ENCODE data around the gene MAEA. TPM values are rescaled to one million over a fixed set of nuclear protein-coding genes. Genes with fewer than 3 reads are reported as not detected.

MAEA gene
- total RNA-seq, 2 donors from 2014 or later = 38.4 to 48.4 TPM

DNA sequence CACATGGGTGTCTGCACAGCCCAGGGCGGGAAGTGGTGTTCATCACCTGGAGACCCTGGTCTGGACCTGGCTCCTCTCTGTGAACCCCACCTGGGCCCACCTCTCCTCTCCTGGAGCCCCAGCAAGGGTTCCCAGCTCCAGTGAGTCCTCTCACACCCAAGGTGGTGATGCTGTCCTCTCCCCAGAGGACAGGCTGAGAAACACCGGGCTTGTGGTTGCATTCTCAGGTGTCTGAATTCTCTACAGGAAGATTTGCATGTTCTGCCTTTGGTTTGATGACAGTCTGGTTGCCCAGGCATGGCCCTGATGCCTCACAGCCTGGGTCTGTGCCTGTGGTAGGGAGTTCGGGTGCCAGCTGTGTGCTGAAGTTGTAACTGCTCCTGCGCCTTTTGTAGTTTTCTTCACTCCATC is 3.8 kb downstream of the MAEA start:
- DNase-seq (no peak), ATAC-seq (replicated peaks in 1 of 2) (no peak)
- Mint-ChIP-seq H3K9me3 (no peaks in the 10 kb centered on the region), H3K36me3 (ENCODE audit: insufficient read depth in 2 of 2) (peaks cover 3 to 15% of the 10 kb centered on the region in 2 donors), H3K4me3 (no peak overlapping the region), H3K27me3 (ENCODE audit: low read depth) (no peaks in the 10 kb centered on the region), H3K27ac (peak overlapping the region; percentile 59), H3K4me1 (ENCODE audit: low read depth) (peaks cover 51% of the 10 kb centered on the region)

DNA sequence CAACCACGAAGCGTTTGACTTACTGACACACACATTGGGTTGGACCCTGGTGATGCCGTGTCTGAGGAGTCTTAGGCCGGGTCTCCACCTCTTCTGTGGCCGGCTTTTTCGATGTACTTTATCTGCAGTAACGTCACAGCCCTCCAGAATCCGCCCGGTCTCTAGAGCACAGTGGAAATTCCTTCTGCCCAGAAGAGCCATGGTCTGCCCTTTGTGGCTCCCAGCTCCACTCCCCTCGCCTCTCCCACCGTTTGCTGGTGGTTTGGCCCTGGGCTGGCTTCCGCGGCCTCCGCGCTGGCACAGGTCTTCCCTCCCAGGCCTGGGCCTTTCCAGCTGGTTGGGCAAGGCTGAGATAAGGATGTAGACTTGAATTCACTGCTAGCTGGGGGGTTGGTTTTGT is 4.3 kb downstream of the MAEA start:
- peak overlapping the region; percentile 59 for H3K27ac Mint-ChIP-seq
- ATAC-seq (replicated peaks in 1 of 2) (no peak), DNase-seq (no peak)
- no peaks in the 10 kb centered on the region for H3K9me3 Mint-ChIP-seq
- no peaks in the 10 kb centered on the region for H3K27me3 Mint-ChIP-seq (ENCODE audit: low read depth)
- H3K4me1 Mint-ChIP-seq (ENCODE audit: low read depth) = peaks cover 48% of the 10 kb centered on the region
- no peak overlapping the region for H3K4me3 Mint-ChIP-seq
- peaks cover 3 to 16% of the 10 kb centered on the region in 2 donors for H3K36me3 Mint-ChIP-seq (ENCODE audit: insufficient read depth in 2 of 2)

DNA sequence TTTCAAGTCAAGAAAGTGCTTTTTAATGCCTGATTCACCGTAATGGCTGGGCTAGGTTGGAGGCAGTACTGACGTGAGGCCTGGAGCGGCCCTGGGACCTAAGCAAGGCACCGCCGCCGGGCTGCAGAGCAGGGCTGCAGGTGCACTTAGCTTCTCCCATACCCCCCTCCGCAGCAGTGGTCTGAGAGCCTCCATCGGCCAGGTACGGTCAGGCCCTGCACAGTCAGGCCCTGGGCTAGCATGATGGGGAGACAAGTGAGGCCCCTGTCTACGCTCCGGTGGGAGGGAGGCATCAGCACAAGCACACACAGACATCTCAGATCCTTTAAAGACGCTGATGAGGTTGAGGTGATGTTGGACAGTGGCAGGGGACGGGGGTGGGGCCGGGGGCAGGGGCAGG is 4.7 kb downstream of the MAEA start:
- no peak overlapping the region for H3K27ac Mint-ChIP-seq
- H3K36me3 Mint-ChIP-seq (ENCODE audit: insufficient read depth in 2 of 2) = peaks cover 3 to 20% of the 10 kb centered on the region in 2 donors
- ATAC-seq (replicated peaks in 1 of 2) = no peak
- H3K9me3 Mint-ChIP-seq = no peaks in the 10 kb centered on the region
- peaks cover 51% of the 10 kb centered on the region for H3K4me1 Mint-ChIP-seq (ENCODE audit: low read depth)
- no peak overlapping the region for H3K4me3 Mint-ChIP-seq
- DNase-seq = no peak
- no peaks in the 10 kb centered on the region for H3K27me3 Mint-ChIP-seq (ENCODE audit: low read depth)

DNA sequence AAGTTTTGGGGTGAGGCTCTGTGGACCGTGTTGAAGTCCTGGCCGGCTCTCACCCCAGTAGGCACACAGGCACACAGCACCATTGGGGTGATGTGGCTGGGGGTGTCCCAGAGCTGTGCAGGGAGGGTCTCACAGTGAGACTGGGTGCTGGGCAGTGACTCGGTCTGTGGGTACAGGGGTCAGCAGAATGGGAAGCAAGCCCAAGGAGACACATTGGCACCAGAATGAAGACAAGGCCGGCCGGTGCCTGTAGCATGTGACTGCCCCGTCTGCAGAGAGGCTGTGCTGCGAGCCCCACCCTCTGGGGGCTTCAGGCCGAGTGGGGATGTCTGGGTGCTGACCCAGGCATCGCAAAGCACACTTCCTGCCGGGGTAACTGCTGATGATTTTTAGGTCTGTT is 5.2 kb downstream of the MAEA start:
- peaks cover 55% of the 10 kb centered on the region for H3K4me1 Mint-ChIP-seq (ENCODE audit: low read depth)
- DNase-seq (no peak), ATAC-seq (replicated peaks in 1 of 2) (no peak)
- H3K4me3 Mint-ChIP-seq = no peak overlapping the region
- H3K27me3 Mint-ChIP-seq (ENCODE audit: low read depth) = no peaks in the 10 kb centered on the region
- peaks cover 4 to 24% of the 10 kb centered on the region in 2 donors for H3K36me3 Mint-ChIP-seq (ENCODE audit: insufficient read depth in 2 of 2)
- no peak overlapping the region for H3K27ac Mint-ChIP-seq
- H3K9me3 Mint-ChIP-seq = no peaks in the 10 kb centered on the region

DNA sequence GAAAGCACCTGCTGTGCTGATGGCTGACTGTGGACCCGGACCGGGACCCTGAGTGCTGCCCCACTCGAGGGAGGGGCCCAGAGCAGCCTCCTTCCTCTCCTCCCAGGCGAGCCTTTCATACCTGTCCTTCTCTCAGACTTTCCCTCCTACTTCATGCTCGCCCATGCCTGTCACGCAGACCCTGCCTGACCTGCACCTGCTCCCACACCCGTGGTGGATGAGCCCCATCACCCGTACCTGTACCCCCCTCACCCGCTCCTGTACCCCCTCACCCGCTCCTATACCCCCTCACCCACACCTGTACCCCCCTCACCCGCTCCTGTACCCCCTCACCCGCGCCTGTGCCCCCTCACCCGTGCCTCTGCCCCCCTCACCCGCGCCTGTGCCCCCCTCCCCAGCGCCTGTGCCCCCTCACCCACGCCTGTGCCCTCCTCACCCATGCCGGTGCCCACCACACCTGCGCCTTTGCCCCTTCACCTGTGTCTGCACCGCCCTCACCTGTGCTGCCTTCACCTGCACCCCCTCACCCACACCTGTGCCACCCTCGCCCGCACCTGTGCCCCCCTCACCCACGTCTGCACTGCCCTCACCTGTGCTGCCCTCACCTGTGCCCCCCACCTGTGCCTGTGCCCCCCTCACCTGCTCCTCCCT is 5.8 kb downstream of the MAEA start:
- DNase-seq = no peak
- Mint-ChIP-seq H3K4me1 (ENCODE audit: low read depth) (peaks cover 57% of the 10 kb centered on the region), H3K36me3 (ENCODE audit: insufficient read depth in 2 of 2) (peaks cover 3 to 22% of the 10 kb centered on the region in 2 donors), H3K27me3 (ENCODE audit: low read depth) (no peaks in the 10 kb centered on the region), H3K4me3 (no peak overlapping the region), H3K9me3 (no peaks in the 10 kb centered on the region), H3K27ac (no peak overlapping the region)
- no peak for ATAC-seq (replicated peaks in 1 of 2)

DNA sequence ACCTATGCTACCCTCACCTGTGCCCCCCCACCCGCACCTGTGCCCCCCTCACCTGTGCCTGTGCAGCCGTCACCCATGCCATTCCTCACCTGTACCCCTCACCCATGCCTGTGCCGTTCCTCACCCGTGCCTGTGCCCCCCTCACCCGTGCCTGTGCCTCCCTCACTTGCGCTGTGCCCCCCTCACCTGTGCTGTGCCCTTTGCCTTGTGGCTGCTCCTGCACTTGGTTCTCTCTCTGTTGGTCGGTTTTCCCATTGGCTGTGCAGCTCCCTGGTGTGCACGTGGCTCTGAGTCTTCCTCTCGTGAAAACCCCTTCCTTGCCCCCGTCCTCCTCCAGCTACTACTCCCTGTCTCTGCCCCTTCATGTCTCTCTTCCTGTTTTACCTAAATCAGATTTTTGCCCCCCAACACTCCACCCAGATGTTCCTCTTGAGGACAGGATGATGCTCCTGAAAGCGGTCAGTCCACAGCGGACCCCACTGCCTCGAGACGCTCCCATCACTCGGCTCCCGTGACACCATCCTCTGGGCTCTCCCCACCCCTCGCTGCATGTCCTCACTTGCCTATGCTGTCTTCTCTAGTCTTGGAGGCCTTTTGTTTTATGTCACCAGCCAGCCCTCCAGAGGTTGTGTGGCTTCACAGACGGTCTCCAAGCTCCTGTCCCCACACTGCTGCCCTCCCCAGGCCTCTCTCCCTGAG is 6.8 kb downstream of the MAEA start:
- no peak for DNase-seq
- no peak overlapping the region for H3K27ac Mint-ChIP-seq
- H3K36me3 Mint-ChIP-seq (ENCODE audit: insufficient read depth in 2 of 2) = peaks cover 2 to 20% of the 10 kb centered on the region in 2 donors
- no peaks in the 10 kb centered on the region for H3K27me3 Mint-ChIP-seq (ENCODE audit: low read depth)
- ATAC-seq (replicated peaks in 1 of 2) = no peak
- no peak overlapping the region for H3K4me3 Mint-ChIP-seq
- H3K9me3 Mint-ChIP-seq = no peaks in the 10 kb centered on the region
- peaks cover 57% of the 10 kb centered on the region for H3K4me1 Mint-ChIP-seq (ENCODE audit: low read depth)

DNA sequence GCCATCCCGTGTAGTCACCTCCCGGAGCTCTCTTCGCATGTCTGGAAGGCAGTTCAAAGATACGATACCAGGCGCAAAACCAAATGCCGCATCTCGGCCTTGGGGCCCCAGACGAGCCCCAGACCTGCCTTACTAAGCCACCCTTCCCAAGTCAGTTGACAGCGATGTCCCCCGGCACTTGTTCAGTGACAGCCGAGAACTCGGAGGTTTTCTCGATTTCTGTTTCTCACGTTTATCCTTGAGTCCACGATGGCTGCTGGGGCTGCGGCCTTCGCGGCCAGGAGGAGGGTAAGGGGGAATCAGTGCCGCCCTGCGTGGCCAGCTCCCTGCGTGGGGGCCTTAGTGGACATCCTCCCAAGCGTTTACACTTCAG is 7.3 kb downstream of the MAEA start:
- H3K36me3 Mint-ChIP-seq (ENCODE audit: insufficient read depth in 2 of 2) = peaks cover 2 to 18% of the 10 kb centered on the region in 2 donors
- no peak for ATAC-seq (replicated peaks in 1 of 2)
- no peak for DNase-seq
- H3K9me3 Mint-ChIP-seq = no peaks in the 10 kb centered on the region
- no peak overlapping the region for H3K4me3 Mint-ChIP-seq
- H3K27ac Mint-ChIP-seq = no peak overlapping the region
- H3K4me1 Mint-ChIP-seq (ENCODE audit: low read depth) = peaks cover 56% of the 10 kb centered on the region
- H3K27me3 Mint-ChIP-seq (ENCODE audit: low read depth) = no peaks in the 10 kb centered on the region

DNA sequence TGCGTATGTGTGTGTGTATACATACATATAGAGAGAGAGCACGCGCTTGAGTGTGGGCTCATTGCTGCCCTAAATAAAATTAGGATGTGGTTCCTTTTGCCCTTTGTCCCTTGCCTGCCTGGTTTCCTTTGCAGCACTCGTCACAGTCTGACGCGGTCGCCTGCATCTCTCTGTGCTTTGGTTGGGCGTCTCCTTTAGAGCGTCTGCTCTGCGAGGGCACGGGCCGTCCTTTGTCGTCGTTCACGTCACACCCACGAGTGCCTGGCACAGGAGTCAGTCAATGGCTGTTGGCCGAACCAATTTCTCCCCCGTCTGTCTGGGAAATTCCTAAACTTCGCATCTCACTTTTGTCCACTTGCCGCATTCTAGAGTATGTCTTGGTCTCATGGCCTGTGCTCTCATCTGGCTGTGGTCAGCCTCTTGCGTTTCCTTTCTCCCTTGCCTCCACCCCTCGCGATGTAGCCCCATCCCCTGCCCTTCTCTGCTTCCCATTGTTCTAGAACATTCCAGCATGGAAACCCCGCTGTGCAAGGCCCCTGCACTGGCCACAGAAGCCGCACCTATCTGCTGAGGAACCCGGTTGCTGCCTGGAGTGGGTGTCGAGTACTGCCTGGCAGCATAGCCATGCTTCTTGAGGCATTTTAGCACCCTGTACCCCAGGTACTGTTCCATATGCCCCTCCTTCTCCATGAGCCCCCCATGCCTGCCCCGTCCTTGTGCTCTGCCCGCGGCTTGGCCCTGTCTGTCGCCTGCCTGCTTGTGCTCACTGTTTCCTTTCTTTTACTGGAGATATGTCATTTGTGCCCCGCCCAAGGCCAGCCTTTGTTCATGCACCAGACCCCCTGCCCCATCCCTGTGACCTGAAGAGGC is 8.0 kb downstream of the MAEA start:
- no peaks in the 10 kb centered on the region for H3K27me3 Mint-ChIP-seq (ENCODE audit: low read depth)
- no peak for DNase-seq
- no peak overlapping the region for H3K27ac Mint-ChIP-seq
- H3K4me3 Mint-ChIP-seq = no peak overlapping the region
- H3K9me3 Mint-ChIP-seq = no peaks in the 10 kb centered on the region
- peaks cover 2 to 18% of the 10 kb centered on the region in 2 donors for H3K36me3 Mint-ChIP-seq (ENCODE audit: insufficient read depth in 2 of 2)
- H3K4me1 Mint-ChIP-seq (ENCODE audit: low read depth) = peaks cover 49% of the 10 kb centered on the region
- ATAC-seq (replicated peaks in 1 of 2) = no peak

DNA sequence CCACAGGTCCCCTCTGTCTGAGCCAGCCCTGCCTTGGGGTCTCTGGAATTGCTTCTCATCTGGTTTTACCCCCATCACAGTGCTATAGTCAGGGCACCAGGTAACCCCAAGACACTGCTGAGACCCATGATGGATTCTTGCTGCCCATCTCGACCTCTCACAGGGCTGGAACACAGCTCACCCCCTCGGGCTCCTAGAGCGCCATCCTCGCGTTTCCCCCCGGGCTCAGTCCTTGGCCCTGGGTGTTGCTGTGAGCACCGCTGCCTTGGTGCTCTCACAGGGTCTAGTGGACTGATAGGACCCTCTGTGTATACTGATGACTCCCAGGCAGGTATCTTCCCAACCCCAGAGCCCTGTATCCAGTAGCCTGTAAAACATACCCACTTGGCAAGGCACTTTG is 8.8 kb downstream of the MAEA start:
- ATAC-seq (replicated peaks in 1 of 2) (no peak), DNase-seq (no peak)
- Mint-ChIP-seq H3K4me3 (no peak overlapping the region), H3K27ac (peak overlapping the region; percentile 85), H3K9me3 (no peaks in the 10 kb centered on the region), H3K27me3 (ENCODE audit: low read depth) (no peaks in the 10 kb centered on the region), H3K4me1 (ENCODE audit: low read depth) (peaks cover 48% of the 10 kb centered on the region), H3K36me3 (ENCODE audit: insufficient read depth in 2 of 2) (peaks cover 2 to 18% of the 10 kb centered on the region in 2 donors)

DNA sequence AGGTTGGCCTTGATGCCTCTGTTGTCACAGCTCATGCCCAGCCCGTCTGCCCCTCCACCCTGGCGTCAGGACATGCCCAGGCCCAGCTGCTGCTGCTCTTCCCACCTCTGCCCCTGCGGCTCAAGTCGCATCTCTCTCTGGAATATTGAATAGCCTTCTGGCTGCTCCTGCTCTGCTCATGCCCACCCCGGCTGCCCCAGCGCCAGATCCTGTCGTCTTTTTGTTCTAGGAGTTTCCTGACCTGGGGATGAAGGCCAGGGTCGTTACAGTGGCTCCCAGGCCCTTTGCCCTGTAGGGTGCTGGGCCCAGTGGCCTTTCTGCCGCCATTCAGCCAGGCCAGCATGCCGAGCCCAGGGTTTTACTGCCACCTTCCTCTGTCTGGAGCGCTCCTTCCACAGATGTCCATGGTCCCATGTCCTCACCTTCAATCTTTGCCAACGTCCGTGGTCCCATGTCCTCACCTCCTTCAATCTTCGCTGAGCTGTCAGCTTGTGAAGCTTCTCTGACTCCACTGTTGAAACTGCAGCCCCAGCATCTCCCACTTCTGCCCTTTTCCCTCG is 9.7 kb downstream of the MAEA start:
- no peaks in the 10 kb centered on the region for H3K9me3 Mint-ChIP-seq
- no peak for DNase-seq
- peak overlapping the region; percentile 25 for H3K27ac Mint-ChIP-seq
- no peaks in the 10 kb centered on the region for H3K27me3 Mint-ChIP-seq (ENCODE audit: low read depth)
- peaks cover 2 to 18% of the 10 kb centered on the region in 2 donors for H3K36me3 Mint-ChIP-seq (ENCODE audit: insufficient read depth in 2 of 2)
- H3K4me3 Mint-ChIP-seq = no peak overlapping the region
- ATAC-seq (replicated peaks in 1 of 2) = no peak
- peaks cover 44% of the 10 kb centered on the region for H3K4me1 Mint-ChIP-seq (ENCODE audit: low read depth)

DNA sequence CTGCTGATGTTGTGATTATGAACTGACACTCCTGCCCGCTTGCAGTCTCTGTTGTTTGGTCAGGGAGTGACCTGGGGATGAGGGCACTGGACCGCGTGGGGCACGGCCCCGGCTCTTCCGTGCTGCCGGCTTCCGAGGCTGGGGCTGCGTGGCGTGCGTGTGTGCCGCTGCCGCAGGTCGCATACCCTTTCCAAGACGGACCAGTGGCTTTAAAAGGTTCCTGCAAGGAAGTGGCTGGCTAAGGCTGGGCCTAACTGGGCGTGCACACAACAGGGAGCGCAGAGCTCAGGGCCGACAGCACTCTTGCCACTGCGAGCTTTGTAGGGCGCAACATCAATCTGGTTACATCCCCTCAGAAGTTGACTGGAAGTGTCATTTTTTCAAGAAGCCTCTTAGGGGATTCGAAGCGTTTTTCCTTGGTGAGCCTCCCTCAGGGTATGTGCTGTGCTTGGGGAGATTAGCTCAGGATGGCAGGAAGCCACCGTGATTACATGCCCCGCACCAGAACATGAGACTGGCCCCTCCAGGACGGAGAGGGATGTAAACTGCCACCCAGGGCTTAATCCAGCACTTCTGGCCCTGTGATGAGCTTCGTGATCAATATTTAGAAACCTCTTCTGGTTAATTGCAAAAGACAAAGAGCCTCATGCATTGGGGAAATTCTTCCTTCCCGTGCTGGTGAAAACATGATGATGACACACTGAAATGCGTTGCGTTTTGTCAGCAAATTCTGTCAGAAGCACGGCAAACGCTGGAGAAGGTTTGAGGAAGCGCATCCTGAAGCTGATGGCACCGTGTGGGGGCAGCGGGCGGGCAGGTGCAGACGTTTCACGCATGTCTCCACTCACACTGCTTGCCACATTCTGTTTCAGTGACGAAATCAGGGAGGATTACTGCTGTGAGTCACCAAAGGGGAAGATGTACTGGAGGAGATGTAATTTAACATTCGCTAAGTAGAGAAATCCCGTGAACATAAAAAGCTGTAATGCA is 11.1 kb downstream of the MAEA start:
- H3K9me3 Mint-ChIP-seq = no peaks in the 10 kb centered on the region
- peak overlapping the region; percentile 52 for H3K27ac Mint-ChIP-seq
- H3K4me1 Mint-ChIP-seq (ENCODE audit: low read depth) = peaks cover 50% of the 10 kb centered on the region
- H3K4me3 Mint-ChIP-seq = peak overlapping the region; percentile 10 to 79
- peak; percentile 72 to 92 for ATAC-seq (replicated peaks in 1 of 2)
- H3K36me3 Mint-ChIP-seq (ENCODE audit: insufficient read depth in 2 of 2) = peaks cover 2 to 18% of the 10 kb centered on the region in 2 donors
- no peaks in the 10 kb centered on the region for H3K27me3 Mint-ChIP-seq (ENCODE audit: low read depth)
- DNase-seq = peak; percentile 17 to 58

DNA sequence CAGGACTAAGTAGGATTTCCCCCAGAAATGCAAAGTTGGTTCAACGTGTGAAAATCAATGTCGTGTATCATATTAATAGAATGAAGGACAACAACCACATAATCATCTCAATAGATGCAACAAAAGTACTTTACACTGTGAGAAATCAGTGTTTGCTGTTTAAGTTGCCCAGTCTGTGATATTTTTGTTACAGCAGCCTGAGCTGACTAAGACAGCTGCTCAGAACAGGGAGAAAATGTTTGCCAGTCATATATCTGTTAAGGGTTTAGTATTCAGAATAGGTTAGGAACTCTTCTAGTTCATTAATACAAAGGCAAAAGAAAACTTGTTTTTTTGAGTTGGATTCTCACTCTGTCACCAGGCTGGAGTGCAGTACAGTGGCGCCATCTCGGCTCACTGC is 12.5 kb downstream of the MAEA start:
- no peak for DNase-seq
- no peak overlapping the region for H3K4me3 Mint-ChIP-seq
- H3K27me3 Mint-ChIP-seq (ENCODE audit: low read depth) = no peaks in the 10 kb centered on the region
- H3K27ac Mint-ChIP-seq = peak overlapping the region; percentile 52
- peaks cover 2 to 18% of the 10 kb centered on the region in 2 donors for H3K36me3 Mint-ChIP-seq (ENCODE audit: insufficient read depth in 2 of 2)
- peaks cover 60% of the 10 kb centered on the region for H3K4me1 Mint-ChIP-seq (ENCODE audit: low read depth)
- no peaks in the 10 kb centered on the region for H3K9me3 Mint-ChIP-seq
- ATAC-seq (replicated peaks in 1 of 2) = no peak
